SK-N-SH treated with all-trans-retinoic acid at 6 μM for 48 hours (cell line): Measurements from ENCODE around the gene PTPRN2.

Experiments
- ATAC-seq: fragments of 200-7000 bp; cut with Tn5 transposase; 3 replicates; pipeline ENCODE4 v1.9.1; 2020; ENCODE audit warnings: mild to moderate bottlenecking, moderate library complexity
- BACH2 ChIP-seq: fragments of 250-450 bp; sonication (Bioruptor Pico); IDR thresholded peaks from 2 replicates; pipeline ENCODE4 v1.9.0; 2021; ENCODE audit warnings: mild to moderate bottlenecking, borderline replicate concordance
- CREB5 ChIP-seq: fragments of 250-450 bp; sonication (Bioruptor Pico); IDR thresholded peaks from 2 replicates; pipeline ENCODE4 v1.5.1; 2020; ENCODE audit warnings: low read depth, mild to moderate bottlenecking, moderate library complexity
- CSDC2 ChIP-seq: fragments of 250-450 bp; sonication (Bioruptor Pico); IDR thresholded peaks from 2 replicates; pipeline ENCODE4 v1.5.0; 2020; ENCODE audit warnings: mild to moderate bottlenecking, moderate library complexity
- GLIS3 ChIP-seq: fragments of 250-450 bp; sonication (Bioruptor Pico); IDR thresholded peaks from 2 replicates; pipeline ENCODE4 v1.5.0; 2020; ENCODE audit warnings: mild to moderate bottlenecking, moderate library complexity
- ISL1 ChIP-seq: fragments of 250-450 bp; sonication (Bioruptor Pico); IDR thresholded peaks from 2 replicates; pipeline ENCODE4 v2.1.2; 2022; ENCODE audit warnings: mild to moderate bottlenecking, moderate library complexity
- OSR1 ChIP-seq: fragments of 250-450 bp; sonication (Bioruptor Pico); IDR thresholded peaks from 2 replicates; pipeline ENCODE4 v1.8.0; 2022; ENCODE audit warnings: moderate library complexity, mild to moderate bottlenecking, inconsistent platforms
- PATZ1 ChIP-seq: fragments of 250-450 bp; sonication (Bioruptor Pico); IDR thresholded peaks from 2 replicates; pipeline ENCODE4 v1.8.0; 2020; ENCODE audit warnings: mild to moderate bottlenecking, moderate library complexity, borderline replicate concordance
- POU6F1 ChIP-seq: fragments of 250-450 bp; sonication (Bioruptor Pico); IDR thresholded peaks from 2 replicates; pipeline ENCODE4 v1.8.0; 2021; ENCODE audit warnings: low read depth, mild to moderate bottlenecking, moderate library complexity, borderline replicate concordance
- RARB ChIP-seq: fragments of 250-450 bp; sonication (Bioruptor Pico); IDR thresholded peaks from 2 replicates; pipeline ENCODE4 v1.8.0; 2021; ENCODE audit warnings: mild to moderate bottlenecking, moderate library complexity
- SNAI2 ChIP-seq: fragments of 250-450 bp; sonication (Bioruptor Pico); IDR thresholded peaks from 2 replicates; pipeline ENCODE4 v1.5.0; 2020; ENCODE audit warnings: mild to moderate bottlenecking, moderate library complexity
- TCF4 ChIP-seq: fragments of 250-450 bp; sonication (Bioruptor Pico); IDR thresholded peaks from 2 replicates; pipeline ENCODE4 v1.8.0; 2021; ENCODE audit warnings: mild to moderate bottlenecking, moderate library complexity, borderline replicate concordance
- TOX ChIP-seq: fragments of 250-450 bp; sonication (Bioruptor Pico); IDR thresholded peaks from 2 replicates; pipeline ENCODE4 v1.8.0; 2021; ENCODE audit warnings: mild to moderate bottlenecking, moderate library complexity, borderline replicate concordance
- ZC3H10 ChIP-seq: fragments of 250-450 bp; sonication (Bioruptor Pico); IDR thresholded peaks from 2 replicates; pipeline ENCODE4 v1.5.1; 2021; ENCODE audit warnings: mild to moderate bottlenecking, moderate library complexity
- ZFP3 ChIP-seq: fragments of 250-450 bp; sonication (Bioruptor Pico); IDR thresholded peaks from 2 replicates; pipeline ENCODE4 v1.5.0; 2020; ENCODE audit warnings: mild to moderate bottlenecking, moderate library complexity
- ZFP30 ChIP-seq: fragments of 450-650 bp; formaldehyde crosslinking; IDR thresholded peaks from 2 replicates; pipeline ENCODE4 v1.5.0; 2022; ENCODE audit warnings: mild to moderate bottlenecking, moderate library complexity
- ZNF565 ChIP-seq: fragments of 450-650 bp; formaldehyde crosslinking; conservative IDR thresholded peaks from 2 replicates; pipeline ENCODE4 v1.5.0; 2020; ENCODE audit warnings: low read depth, mild to moderate bottlenecking, moderate library complexity
- ZNF70 ChIP-seq: fragments of 450-650 bp; formaldehyde crosslinking; IDR thresholded peaks from 2 replicates; pipeline ENCODE4 v1.5.0; 2020; ENCODE audit warnings: mild to moderate bottlenecking, moderate library complexity
- ZNF8 ChIP-seq: fragments of 450-650 bp; formaldehyde crosslinking; IDR thresholded peaks from 2 replicates; pipeline ENCODE4 v1.5.0; 2020; ENCODE audit warnings: mild to moderate bottlenecking, moderate library complexity
- TF ChIP-seq, protein P1 (sequence below): fragments of 250-450 bp; sonication (Bioruptor Pico); IDR thresholded peaks from 2 replicates; pipeline ENCODE4 v1.5.1; 2021; ENCODE audit warnings: mild to moderate bottlenecking, moderate library complexity
- TF ChIP-seq, protein P2 (sequence below): fragments of 250-450 bp; sonication (Bioruptor Pico); IDR thresholded peaks from 2 replicates; pipeline ENCODE4 v1.5.0; 2020; ENCODE audit warnings: mild to moderate bottlenecking, moderate library complexity

The PTPRN2 gene

GRCh38 chr7:158027646-158028045, 560.0 kb downstream of the PTPRN2 start:
- TF ChIP-seq PATZ1 (CRISPR knock-in tag) (no peak), ZNF70 (CRISPR knock-in tag) (no peak), ZFP3 (no peak), OSR1 (CRISPR knock-in tag) (no peak), BACH2 (CRISPR knock-in tag) (no peak), ZNF565 (CRISPR knock-in tag) (no peak), GLIS3 (no peak), ZC3H10 (no peak), ZNF8 (CRISPR knock-in tag) (no peak), TOX (CRISPR knock-in tag) (no peak), CREB5 (CRISPR knock-in tag) (no peak), CSDC2 (no peak), POU6F1 (CRISPR knock-in tag) (no peak), ZFP30 (CRISPR knock-in tag) (no peak), ISL1 (CRISPR knock-in tag) (no peak), RARB (CRISPR knock-in tag) (no peak), TCF4 (no peak)
- TF ChIP-seq, protein P1, sequence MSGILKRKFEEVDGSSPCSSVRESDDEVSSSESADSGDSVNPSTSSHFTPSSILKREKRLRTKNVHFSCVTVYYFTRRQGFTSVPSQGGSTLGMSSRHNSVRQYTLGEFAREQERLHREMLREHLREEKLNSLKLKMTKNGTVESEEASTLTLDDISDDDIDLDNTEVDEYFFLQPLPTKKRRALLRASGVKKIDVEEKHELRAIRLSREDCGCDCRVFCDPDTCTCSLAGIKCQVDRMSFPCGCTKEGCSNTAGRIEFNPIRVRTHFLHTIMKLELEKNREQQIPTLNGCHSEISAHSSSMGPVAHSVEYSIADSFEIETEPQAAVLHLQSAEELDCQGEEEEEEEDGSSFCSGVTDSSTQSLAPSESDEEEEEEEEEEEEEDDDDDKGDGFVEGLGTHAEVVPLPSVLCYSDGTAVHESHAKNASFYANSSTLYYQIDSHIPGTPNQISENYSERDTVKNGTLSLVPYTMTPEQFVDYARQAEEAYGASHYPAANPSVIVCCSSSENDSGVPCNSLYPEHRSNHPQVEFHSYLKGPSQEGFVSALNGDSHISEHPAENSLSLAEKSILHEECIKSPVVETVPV (CRISPR knock-in tag) = no peak
- TF ChIP-seq, protein P2, sequence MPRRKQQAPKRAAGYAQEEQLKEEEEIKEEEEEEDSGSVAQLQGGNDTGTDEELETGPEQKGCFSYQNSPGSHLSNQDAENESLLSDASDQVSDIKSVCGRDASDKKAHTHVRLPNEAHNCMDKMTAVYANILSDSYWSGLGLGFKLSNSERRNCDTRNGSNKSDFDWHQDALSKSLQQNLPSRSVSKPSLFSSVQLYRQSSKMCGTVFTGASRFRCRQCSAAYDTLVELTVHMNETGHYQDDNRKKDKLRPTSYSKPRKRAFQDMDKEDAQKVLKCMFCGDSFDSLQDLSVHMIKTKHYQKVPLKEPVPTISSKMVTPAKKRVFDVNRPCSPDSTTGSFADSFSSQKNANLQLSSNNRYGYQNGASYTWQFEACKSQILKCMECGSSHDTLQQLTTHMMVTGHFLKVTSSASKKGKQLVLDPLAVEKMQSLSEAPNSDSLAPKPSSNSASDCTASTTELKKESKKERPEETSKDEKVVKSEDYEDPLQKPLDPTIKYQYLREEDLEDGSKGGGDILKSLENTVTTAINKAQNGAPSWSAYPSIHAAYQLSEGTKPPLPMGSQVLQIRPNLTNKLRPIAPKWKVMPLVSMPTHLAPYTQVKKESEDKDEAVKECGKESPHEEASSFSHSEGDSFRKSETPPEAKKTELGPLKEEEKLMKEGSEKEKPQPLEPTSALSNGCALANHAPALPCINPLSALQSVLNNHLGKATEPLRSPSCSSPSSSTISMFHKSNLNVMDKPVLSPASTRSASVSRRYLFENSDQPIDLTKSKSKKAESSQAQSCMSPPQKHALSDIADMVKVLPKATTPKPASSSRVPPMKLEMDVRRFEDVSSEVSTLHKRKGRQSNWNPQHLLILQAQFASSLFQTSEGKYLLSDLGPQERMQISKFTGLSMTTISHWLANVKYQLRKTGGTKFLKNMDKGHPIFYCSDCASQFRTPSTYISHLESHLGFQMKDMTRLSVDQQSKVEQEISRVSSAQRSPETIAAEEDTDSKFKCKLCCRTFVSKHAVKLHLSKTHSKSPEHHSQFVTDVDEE (CRISPR knock-in tag) = no peak
- TF ChIP-seq, all 23 proteins: peak for 0
- ATAC-seq = no peak

DNA sequence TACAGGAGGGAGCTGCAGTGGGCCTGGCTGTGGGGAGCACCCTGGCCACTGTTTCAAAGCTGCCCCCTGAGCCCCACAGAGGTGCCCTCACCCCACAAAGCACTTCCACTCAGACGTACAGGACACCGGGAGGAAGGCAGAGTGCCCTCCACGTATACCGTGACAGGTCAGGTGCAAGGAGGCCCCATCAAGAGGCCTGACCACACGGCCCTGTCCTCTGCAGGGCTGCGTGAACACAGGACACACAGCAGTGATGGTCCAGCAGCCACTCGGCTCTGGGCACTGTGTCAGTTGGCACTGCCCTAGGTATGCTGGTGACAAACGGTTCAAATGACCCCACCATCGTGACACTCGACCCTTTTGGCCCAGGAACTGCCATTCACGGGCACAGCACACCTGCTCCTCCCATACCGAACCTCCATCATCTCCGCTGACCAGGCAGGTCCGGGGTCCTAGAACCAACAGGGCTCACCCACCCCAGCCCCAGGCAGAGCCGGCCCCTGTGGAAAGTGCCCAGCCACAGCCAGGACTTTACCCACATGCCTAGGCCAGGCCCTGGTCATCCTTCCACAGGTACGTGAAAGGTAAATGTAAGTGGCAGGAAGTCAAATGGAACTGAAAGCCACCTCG, 560.9 kb downstream of the PTPRN2 start:
- no peak for ATAC-seq
- TF ChIP-seq, protein P1 (CRISPR knock-in tag) = no peak
- no peak for TF ChIP-seq RARB (CRISPR knock-in tag)
- no peak for TF ChIP-seq PATZ1 (CRISPR knock-in tag)
- no peak for TF ChIP-seq ZC3H10
- TF ChIP-seq SNAI2 (CRISPR knock-in tag) = no peak
- TF ChIP-seq TCF4 = no peak
- TF ChIP-seq, all 23 proteins: peak for 0
